GM21786 (cell line): ENCODE data around the gene DZIP1.
A peak's percentile ranks its signal among the peaks of the same experiment; 100 is the strongest.
"Not testable (repeated sequence)": the region's sequence is repeated elsewhere in the genome, so short reads cannot be mapped to it uniquely, and the experiment has no call there.

ENCODE experiments used
- ATAC-seq: cut with Tn5 transposase; IDR thresholded peaks from one replicate; pipeline ENCODE4 v1.9.1; 2021; ENCODE audit not compliant: unreplicated experiment

The DZIP1 gene

GRCh38 chr13:95644601-95645052 is at the start of gene DZIP1:
Gene DZIP1, minus strand, starts transcription at chr13:95644706. Its CDS starts 2,677 bp downstream, at chr13:95642029.
- peak; percentile 55 for ATAC-seq

- ATAC-seq = not testable (repeated sequence)
Observed at GRCh38 chr13:95690986-95691385, 46.5 kb upstream of the DZIP1 start.

GRCh38 chr13:95689582-95689926 is 45.0 kb upstream of the DZIP1 start:
- ATAC-seq = no peak

- ATAC-seq = not testable (repeated sequence)
Observed at GRCh38 chr13:95684960-95685359, 40.5 kb upstream of the DZIP1 start.

- no peak for ATAC-seq
Observed at GRCh38 chr13:95684418-95684817, 39.9 kb upstream of the DZIP1 start.

GRCh38 chr13:95679722-95680121 is 35.2 kb upstream of the DZIP1 start:
- ATAC-seq = no peak

- no peak for ATAC-seq
Observed at GRCh38 chr13:95678967-95679366, 34.5 kb upstream of the DZIP1 start.

GRCh38 chr13:95677564-95678266 is 33.2 kb upstream of the DZIP1 start:
- no peak for ATAC-seq

- peak; percentile 92 for ATAC-seq
Observed at GRCh38 chr13:95676762-95677563, 32.5 kb upstream of the DZIP1 start, which contains the start of gene DNAJC3. Gene DNAJC3, plus strand, starts transcription at chr13:95677139. Its CDS starts 117 bp downstream, at chr13:95677256.

- no peak for ATAC-seq
Observed at GRCh38 chr13:95676105-95676761, 31.7 kb upstream of the DZIP1 start.

- no peak for ATAC-seq
Observed at GRCh38 chr13:95671597-95671996, 27.1 kb upstream of the DZIP1 start.

GRCh38 chr13:95667235-95667634 is 22.7 kb upstream of the DZIP1 start:
- ATAC-seq = not testable (repeated sequence)

- no peak for ATAC-seq
Observed at GRCh38 chr13:95660981-95661581, 16.6 kb upstream of the DZIP1 start.

- ATAC-seq = no peak
Observed at GRCh38 chr13:95659500-95659899, 15.0 kb upstream of the DZIP1 start.

- no peak for ATAC-seq
Observed at GRCh38 chr13:95656386-95657015, 12.0 kb upstream of the DZIP1 start.

GRCh38 chr13:95652821-95653220 is 8.3 kb upstream of the DZIP1 start:
- ATAC-seq = no peak

GRCh38 chr13:95652244-95652764 is 7.8 kb upstream of the DZIP1 start:
- no peak for ATAC-seq

GRCh38 chr13:95650696-95651095 is 6.2 kb upstream of the DZIP1 start:
- no peak for ATAC-seq

- no peak for ATAC-seq
Observed at GRCh38 chr13:95647321-95647720, 2.8 kb upstream of the DZIP1 start.

GRCh38 chr13:95643936-95644598 is 439 bp downstream of the DZIP1 start:
- ATAC-seq = peak; percentile 22
